Ramos (cell line): ENCODE data around the gene HCN4.
"Not testable (repeated sequence)": the region's sequence is repeated elsewhere in the genome, so short reads cannot be mapped to it uniquely, and the experiment has no call there.

ENCODE experiments used
- in situ Hi-C: fragments of 300-500 bp; cut with MboI; formaldehyde crosslinking; loops from one replicate; pipeline ENCODE4 v1.14.3; 2022; ENCODE audit warnings: low sequenced_read_pairs; ENCODE audit not compliant: unreplicated experiment

Gene HCN4

DNA sequence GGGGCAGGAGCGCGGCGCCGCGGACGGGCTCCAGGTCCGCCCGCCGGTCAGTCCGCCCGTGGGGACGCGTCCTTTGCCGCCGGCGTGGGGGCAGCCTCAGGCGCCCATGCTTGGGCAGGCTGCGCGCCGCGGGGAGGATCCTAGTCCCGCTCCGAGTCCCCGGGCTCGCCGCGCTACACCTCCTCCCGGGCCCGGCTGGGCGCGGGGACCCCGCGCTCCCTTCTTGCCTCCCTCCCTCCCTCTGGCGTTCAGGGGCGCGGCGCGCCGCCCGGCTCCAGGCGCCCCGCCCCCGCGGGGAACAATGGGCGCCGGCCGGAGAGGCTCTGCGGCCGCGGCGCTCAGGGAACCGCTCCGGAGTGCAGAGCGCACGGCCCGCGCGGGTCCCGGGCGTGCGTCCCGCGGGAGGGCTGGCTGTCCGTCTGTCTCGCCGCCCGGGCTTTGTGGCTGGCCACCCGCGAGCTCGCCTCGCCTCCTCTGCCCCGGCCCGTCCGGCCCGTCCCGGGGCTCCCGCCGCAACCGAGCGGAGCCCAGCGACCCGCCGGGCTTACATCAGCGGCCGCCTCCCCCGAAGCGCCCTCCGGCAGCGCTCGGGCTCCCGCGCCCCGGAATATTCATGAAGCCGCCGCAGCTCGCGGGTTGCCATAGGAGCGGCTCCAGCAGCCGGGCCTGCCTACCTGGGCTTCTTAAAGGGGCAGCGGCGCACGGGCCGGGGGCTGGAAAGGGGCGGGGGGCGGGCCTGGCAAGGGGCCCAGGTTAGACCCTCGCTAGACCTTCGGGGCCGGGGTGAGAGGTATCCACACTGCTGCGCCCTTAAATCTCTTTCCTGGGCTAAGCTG, at the start of gene HCN4:
HCN4 (minus strand) TSS at position 658 of the 836 bp plus-strand sequence. CDS start 688 bp downstream, outside the sequence.
- in situ Hi-C loops, result no loop called here

DNA sequence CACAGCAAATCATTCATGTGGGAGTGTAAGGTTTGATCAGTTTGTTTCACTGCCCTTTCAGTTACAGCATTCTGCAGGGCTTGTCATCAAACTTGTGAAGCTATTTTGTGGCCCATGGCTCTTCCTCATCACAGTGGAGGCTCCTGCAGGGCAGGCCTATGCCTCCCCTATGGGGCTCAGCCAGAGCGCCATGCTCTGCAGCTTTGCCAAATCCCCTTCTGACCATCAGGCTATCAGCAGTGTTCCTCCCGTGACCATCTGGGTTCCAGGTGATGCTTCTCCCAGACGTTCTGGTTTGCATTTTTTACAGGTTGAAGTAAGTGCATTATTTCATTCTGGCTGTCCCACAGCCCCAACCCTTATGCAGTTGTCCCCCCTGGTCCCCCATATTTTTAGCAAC, 46.1 kb upstream of the HCN4 start:
- in situ Hi-C loops, result no loop called here

GRCh38 chr15:73403171-73403570, 34.4 kb upstream of the HCN4 start:
- in situ Hi-C loops, result no loop called here

DNA sequence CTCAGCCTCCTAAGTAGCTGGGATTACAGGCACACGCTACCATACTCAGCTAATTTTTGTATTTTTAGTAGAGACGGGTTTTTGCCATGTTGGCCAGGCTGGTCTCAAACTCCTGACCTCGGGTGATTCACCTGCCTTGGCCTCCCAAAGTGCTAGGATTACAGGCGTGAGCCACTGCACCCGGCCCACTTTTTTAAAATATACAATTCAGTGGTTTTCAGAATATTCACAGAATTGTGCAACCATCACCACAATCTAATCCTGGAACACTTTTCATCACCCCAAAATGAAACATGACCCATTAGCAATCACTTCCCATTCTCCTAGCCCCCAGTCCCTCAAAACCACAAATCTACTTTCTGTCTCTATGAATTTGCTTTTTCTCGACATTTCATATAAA, 31.5 kb upstream of the HCN4 start:
- in situ Hi-C loops, result not testable (repeated sequence)

- in situ Hi-C loops, result no loop called here
Measured at GRCh38 chr15:73398861-73399260, 30.1 kb upstream of the HCN4 start.

DNA sequence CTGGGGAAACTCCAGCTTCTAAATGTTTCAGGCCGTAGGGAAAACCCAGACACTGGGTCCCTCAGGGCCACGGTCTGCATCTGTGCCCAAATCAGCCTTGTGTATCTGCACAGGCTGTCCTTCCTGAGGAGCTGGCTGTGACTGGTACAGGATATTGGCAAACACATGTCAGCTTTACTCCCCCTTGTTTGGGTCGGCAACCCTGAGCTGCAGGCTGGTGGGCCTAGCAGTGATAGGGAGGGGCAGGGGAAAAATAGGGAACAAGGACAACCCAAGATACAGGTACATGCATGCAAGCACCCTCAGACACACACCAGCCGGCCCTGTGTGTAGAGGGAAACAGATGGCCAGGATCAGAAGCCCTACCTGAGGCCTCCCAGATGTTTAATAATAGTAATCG, 28.7 kb upstream of the HCN4 start:
- in situ Hi-C loops, result no loop called here

GRCh38 chr15:73395671-73396070, 26.9 kb upstream of the HCN4 start:
- in situ Hi-C loops, result no loop called here

GRCh38 chr15:73394782-73395181, 26.0 kb upstream of the HCN4 start:
- in situ Hi-C loops, result no loop called here

- in situ Hi-C loops, result no loop called here
Measured at GRCh38 chr15:73393336-73393735, 24.6 kb upstream of the HCN4 start.

- in situ Hi-C loops, result no loop called here
Measured at GRCh38 chr15:73392025-73392424, 23.3 kb upstream of the HCN4 start.

- in situ Hi-C loops, result no loop called here
Measured at GRCh38 chr15:73391128-73391872, 22.5 kb upstream of the HCN4 start.

- in situ Hi-C loops, result no loop called here
Measured at GRCh38 chr15:73389971-73390544, 21.3 kb upstream of the HCN4 start.

- in situ Hi-C loops, result no loop called here
Measured at GRCh38 chr15:73389539-73389938, 20.8 kb upstream of the HCN4 start.

- in situ Hi-C loops, result no loop called here
Measured at GRCh38 chr15:73388256-73388781, 19.6 kb upstream of the HCN4 start.

GRCh38 chr15:73387507-73388255, 18.9 kb upstream of the HCN4 start:
- in situ Hi-C loops, result no loop called here

DNA sequence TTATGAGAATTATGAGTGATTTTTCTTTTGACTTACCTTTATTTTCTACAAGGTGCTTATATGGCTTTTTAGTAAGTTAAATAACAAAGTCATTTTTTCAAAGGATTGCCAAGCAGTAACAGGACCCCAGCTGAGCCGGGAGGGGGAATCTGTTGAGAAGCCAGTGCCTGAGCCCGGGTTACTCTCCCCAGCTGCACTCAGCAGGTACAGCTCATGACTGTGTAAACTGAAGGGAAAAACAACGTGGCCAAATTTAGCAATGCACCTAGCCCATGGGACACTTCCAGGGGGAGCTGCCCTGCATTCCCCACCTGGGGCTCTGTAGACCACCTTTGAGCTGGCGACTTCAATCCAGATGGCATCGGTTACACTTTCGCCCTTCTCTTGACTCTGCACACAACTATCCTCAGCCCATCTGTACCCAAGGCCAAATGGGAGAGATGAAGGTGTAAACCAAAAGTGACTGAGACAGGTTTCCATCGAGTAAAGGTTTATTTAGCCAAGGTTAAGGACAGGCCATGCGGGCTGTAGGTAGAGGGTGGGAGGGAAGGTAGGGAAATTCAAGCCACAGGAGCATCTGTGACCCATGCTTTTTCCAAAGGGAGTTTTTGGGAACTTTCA, 18.2 kb upstream of the HCN4 start:
- in situ Hi-C loops, result no loop called here

GRCh38 chr15:73386238-73386637, 17.5 kb upstream of the HCN4 start:
- in situ Hi-C loops, result no loop called here

DNA sequence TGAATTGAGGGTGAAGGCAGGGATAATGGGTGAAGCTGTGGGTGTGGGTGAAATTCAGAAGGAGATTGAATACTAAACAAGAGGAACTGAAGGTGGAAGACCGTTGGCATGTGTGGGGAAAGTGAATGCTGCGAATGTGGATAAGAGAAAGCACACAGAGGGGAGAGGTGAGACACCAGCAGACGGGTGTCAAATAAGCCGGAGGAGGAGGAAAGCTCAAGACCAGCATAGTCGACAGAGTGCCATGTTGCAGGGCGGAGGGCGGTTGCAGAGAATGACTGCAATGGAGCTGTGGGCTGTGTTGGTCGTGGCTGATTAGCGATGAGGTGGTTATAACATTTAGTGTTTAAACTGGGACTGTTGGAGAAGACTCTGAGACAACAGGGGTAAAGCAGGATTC, 16.4 kb upstream of the HCN4 start:
- in situ Hi-C loops, result no loop called here

DNA sequence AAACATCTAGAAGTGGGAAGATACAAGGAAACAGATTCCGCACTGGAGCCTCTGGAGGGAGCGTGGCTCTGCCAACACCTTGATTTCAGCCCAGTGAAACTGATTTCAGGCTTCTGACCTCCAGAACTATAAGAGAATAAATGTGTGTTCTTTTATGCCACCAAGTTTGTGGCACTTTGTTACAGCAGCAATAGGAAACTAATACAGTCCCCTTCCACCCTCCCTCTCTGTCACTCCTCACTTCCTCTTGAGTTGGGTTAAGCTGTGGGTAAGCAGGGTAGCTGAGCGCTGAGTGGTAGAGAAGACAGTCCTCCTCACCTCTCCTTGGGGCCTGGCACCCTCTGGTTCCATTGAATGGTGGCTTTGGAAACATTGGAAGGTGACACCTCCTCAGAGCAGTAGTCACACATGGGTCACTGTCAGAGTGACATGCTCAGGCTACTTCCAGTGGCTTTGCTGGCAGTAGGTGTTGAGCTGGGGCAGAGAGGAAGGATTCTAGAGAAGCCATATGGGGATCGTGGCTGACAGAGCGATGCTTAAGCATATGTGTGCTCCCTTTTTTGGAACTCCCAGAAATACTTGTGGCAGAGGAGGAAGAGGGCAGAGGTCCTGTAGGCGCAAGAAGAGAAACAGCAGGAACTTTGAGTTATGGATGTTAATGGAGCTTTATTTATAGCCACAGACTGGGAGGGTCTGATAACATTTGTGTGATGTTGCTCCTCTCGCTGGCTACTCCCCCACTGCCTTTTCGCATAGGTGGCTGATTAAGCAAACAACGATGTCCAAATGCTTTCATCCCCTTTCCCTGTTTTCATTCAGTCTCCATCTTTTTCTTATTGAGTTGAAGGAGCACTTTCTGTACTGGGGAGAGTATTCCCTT, 14.8 kb upstream of the HCN4 start:
- in situ Hi-C loops, result no loop called here
